ENCODE data around the gene RGS6. TPM values are rescaled to one million over a fixed set of nuclear protein-coding genes. Genes with fewer than 3 reads are reported as not detected.

RGS6 gene
- total RNA-seq, 1 donor from 2014 or later = not detected

DNA sequence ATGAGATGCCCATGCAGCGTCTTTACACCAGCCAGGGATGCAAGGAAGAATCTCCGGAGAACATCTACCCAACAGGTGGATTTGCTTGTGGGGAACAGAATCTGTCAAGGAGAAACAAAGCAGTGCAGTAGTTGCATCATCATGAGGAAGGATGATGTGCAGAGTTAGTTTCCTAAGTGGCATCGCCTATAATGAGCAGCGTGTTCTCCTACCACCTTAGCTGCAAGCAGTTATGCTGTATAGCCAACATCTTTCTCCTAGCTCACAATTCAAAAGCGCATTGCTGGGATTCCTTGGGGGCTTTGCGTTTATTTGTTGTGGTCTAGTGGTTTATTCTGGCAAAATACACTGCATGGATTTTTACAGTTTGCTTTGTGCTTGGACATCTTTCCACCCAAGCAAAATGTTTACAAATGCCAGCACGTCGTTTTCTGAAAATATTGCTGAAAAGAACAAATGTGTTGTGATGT is 233.0 kb downstream of the RGS6 start:
- no peaks in the 10 kb centered on the region for H3K27me3 ChIP-seq (ENCODE audit: control insufficient read depth, insufficient read depth, low read length)
- DNase-seq (ENCODE audit: low read depth) = no peak
- TF ChIP-seq, protein P1, sequence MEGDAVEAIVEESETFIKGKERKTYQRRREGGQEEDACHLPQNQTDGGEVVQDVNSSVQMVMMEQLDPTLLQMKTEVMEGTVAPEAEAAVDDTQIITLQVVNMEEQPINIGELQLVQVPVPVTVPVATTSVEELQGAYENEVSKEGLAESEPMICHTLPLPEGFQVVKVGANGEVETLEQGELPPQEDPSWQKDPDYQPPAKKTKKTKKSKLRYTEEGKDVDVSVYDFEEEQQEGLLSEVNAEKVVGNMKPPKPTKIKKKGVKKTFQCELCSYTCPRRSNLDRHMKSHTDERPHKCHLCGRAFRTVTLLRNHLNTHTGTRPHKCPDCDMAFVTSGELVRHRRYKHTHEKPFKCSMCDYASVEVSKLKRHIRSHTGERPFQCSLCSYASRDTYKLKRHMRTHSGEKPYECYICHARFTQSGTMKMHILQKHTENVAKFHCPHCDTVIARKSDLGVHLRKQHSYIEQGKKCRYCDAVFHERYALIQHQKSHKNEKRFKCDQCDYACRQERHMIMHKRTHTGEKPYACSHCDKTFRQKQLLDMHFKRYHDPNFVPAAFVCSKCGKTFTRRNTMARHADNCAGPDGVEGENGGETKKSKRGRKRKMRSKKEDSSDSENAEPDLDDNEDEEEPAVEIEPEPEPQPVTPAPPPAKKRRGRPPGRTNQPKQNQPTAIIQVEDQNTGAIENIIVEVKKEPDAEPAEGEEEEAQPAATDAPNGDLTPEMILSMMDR (IDR thresholded peaks at IDR 0.05; ENCODE audit: insufficient read depth, low read length, poor library complexity, severe bottlenecking) = no peak
- H3K4me3 ChIP-seq (ENCODE audit: low read depth, low read length) = no peak overlapping the region
- H3K36me3 ChIP-seq (ENCODE audit: control insufficient read depth, insufficient read depth, low read length) = no peaks in the 10 kb centered on the region

DNA sequence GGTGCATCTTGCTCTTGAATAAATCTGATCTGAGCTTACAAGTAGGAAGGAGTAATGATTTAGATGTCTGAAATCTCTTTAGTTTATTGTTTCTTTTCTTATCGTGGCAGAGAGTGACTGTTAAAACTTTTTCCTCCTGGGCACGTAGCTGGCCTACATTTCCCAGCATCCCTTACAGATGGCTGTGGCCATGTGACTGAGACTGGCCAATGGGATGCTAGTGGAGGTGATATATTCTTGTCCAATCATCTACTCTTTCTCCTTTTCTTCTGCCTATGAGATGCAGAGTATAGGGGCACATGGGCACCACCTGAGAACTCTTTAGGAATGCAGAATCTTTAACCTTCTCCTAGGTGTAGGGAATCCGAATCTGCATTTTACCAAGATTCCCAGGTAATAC is 237.3 kb downstream of the RGS6 start:
- H3K27me3 ChIP-seq (ENCODE audit: control insufficient read depth, insufficient read depth, low read length) = no peaks in the 10 kb centered on the region
- TF ChIP-seq, protein P1 (IDR thresholded peaks at IDR 0.05; ENCODE audit: insufficient read depth, low read length, poor library complexity, severe bottlenecking) = no peak
- no peak overlapping the region for H3K4me3 ChIP-seq (ENCODE audit: low read depth, low read length)
- no peak for DNase-seq (ENCODE audit: low read depth)
- H3K36me3 ChIP-seq (ENCODE audit: control insufficient read depth, insufficient read depth, low read length) = no peaks in the 10 kb centered on the region

DNA sequence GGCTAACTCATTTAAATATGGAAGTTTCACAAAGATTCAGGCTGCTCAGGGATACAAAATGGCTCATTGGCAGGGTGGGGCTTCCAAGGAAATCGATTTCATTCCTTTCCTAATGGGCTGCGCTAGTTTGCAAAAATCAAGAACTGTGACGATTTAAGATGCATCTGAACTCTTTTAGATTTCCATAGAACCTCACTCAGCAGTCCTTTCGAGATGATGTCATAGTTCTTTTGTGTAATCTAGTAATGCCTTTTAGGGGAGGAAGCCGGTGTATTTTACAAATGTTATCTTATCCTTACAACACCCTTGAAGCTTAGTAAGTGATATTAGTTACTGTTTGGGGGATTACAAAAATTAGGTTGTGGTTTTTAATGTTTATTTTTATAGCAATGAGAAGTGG is 239.8 kb downstream of the RGS6 start:
- TF ChIP-seq, protein P1 (IDR thresholded peaks at IDR 0.05; ENCODE audit: insufficient read depth, low read length, poor library complexity, severe bottlenecking) = no peak
- Histone ChIP-seq H3K36me3 (ENCODE audit: control insufficient read depth, insufficient read depth, low read length) (no peaks in the 10 kb centered on the region), H3K27me3 (ENCODE audit: control insufficient read depth, insufficient read depth, low read length) (no peaks in the 10 kb centered on the region), H3K4me3 (ENCODE audit: low read depth, low read length) (no peak overlapping the region)
- DNase-seq (ENCODE audit: low read depth) = no peak

DNA sequence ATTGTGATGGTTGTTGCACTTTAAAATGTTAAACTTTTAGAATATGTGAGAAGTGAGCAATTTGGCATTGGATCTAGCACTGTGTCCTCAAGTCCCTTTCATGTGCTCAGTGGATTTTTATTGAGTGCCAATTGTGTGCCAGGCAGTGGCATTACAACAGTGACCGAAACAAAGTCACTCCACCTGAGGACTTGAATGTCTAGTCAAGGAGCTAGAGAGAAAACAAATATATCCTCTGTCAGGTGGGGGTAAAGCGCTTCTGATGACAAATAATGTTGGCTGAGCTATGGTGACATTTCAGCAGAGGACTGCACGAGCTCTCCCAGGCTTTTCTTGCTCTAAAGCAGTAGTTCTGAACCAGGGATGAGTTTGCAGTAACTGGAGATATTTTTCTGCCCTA is 240.4 kb downstream of the RGS6 start:
- Histone ChIP-seq H3K36me3 (ENCODE audit: control insufficient read depth, insufficient read depth, low read length) (no peaks in the 10 kb centered on the region), H3K4me3 (ENCODE audit: low read depth, low read length) (no peak overlapping the region), H3K27me3 (ENCODE audit: control insufficient read depth, insufficient read depth, low read length) (no peaks in the 10 kb centered on the region)
- TF ChIP-seq, protein P1 (IDR thresholded peaks at IDR 0.05; ENCODE audit: insufficient read depth, low read length, poor library complexity, severe bottlenecking) = no peak
- DNase-seq (ENCODE audit: low read depth) = no peak

DNA sequence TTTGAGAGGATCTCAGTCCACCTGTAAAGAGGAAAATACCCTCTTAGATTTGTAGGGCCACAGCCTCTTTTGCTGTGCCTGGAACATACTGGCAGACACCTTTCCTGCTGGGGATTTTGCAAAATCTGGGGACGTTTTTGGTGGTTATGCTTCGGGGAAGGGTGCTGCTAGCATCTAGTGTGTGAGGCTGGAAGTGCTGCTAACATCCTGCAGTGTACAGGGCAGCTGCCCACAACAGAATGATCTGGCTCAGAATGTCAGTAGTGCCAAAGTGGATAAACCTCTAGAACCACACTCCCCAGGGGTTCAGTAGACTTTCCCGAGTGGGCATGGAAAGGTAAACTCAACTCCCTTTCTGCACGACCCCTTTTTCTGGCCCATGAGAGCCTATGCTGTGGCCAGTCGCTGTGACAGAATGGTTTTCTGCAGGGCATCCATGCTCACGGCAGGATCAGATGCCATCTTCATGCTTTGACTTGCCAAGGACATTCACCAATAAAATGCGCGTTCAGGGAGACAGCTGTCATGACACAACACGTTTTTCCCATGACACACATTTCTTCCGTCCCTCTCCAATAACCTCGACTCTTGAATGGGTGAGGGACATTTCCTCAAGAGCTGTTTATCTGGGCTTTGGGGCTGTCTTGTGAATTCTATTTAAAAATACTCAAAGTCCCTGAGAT is 240.9 kb downstream of the RGS6 start:
- TF ChIP-seq, protein P1 (IDR thresholded peaks at IDR 0.05; ENCODE audit: insufficient read depth, low read length, poor library complexity, severe bottlenecking) = no peak
- H3K27me3 ChIP-seq (ENCODE audit: control insufficient read depth, insufficient read depth, low read length) = no peaks in the 10 kb centered on the region
- H3K4me3 ChIP-seq (ENCODE audit: low read depth, low read length) = no peak overlapping the region
- no peak for DNase-seq (ENCODE audit: low read depth)
- H3K36me3 ChIP-seq (ENCODE audit: control insufficient read depth, insufficient read depth, low read length) = no peaks in the 10 kb centered on the region

DNA sequence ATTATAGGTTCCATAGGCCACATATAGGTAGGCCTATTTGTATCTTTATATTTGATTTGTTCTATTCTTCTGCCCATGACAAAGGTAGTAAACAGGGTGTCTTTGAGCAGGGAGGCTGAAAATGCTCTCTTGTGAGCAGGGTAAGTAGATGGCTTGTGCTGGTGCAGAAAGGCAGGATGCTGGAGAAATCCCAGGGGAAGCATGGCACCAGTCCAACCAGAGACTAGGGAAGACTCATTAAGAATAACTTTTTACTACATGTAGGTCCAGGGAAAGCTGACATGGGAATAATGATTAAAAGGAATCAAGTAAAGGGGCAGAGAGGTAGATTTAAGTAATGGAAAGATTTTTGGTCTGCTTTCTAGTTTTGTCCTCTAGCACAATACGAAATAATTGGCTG is 245.0 kb downstream of the RGS6 start:
- H3K36me3 ChIP-seq (ENCODE audit: control insufficient read depth, insufficient read depth, low read length) = no peaks in the 10 kb centered on the region
- no peak overlapping the region for H3K4me3 ChIP-seq (ENCODE audit: low read depth, low read length)
- no peak for DNase-seq (ENCODE audit: low read depth)
- TF ChIP-seq, protein P1 (IDR thresholded peaks at IDR 0.05; ENCODE audit: insufficient read depth, low read length, poor library complexity, severe bottlenecking) = no peak
- no peaks in the 10 kb centered on the region for H3K27me3 ChIP-seq (ENCODE audit: control insufficient read depth, insufficient read depth, low read length)
